MV-4-11 (cell line): ENCODE results near the gene KDM2A.
"Not testable (repeated sequence)": the region's sequence is repeated elsewhere in the genome, so short reads cannot be mapped to it uniquely, and the experiment has no call there.

Source experiments
- DNase-seq: peaks from one replicate; lab custom pipeline; 2025; lab: John Stamatoyannopoulos, UW

KDM2A gene

DNA sequence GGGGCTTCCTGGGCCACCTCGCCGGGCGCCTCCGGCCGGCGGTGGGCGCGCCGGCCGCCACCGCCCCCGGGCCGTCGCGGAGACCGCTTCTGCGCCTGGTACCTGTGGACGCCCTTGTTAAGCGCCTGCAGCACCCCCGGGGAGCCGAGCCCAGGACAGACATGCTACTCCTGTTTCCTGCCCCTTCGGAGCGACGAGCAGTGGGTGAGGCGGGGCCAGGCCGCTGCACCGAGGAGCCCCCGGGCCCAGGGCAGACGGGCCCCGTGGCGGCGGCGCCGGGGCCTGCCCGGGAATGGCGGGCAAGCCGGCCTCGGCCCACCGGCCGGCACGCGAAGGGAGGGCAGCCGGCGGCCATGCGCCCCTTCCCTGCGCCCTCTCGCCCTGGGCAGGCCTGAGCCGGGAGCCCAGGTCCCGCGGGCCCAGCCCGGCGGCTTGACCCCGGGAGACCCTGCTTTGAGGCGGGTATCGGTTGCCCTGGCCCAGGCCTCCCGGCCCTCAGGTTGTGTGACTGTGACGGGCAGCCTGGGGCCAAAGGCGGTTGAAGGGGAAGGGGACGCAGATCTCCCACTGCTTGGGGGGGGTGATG, 789 bp upstream of the KDM2A start:
- DNase-seq, result no peak

DNA sequence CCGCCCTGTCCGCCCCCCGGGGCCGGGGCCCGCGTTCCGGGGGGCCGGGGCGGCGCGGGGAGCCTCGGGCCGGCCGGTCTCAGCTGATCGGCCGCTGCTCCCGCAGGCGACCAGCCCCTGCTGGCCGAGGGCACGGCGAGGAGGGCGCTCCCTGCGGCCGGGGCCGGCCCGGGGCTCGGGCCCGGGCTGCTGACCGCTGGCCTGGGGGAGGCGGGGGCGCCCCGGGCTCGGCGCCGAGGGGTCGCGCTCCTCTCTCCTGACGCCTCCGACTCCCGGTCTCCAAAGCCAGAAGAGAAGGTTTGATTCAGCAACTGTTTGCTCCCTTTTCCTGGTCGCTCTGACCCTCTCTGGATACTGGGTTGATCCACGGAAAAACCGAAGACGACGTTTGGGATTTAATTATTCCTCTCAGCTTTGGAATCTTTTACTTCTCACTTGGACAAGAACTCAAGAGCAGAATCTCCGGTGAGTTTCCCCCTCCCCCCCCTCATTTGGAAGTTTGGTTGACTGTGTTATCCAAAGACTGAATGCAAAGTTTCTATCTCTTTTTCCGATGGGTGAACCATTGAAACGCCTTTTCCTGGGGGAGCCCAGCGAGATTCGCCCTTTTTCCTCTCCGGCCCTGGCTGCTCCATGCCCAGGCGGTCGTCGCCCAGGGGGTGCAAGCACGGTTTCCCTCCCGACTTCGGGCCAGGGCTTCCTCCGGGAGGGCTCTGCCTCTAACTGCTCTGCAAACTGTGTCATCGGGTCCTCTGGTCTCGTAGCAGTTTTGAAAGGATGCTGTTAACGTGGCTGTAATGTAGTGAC, 725 bp downstream of the KDM2A start:
- DNase-seq, result no peak

DNA sequence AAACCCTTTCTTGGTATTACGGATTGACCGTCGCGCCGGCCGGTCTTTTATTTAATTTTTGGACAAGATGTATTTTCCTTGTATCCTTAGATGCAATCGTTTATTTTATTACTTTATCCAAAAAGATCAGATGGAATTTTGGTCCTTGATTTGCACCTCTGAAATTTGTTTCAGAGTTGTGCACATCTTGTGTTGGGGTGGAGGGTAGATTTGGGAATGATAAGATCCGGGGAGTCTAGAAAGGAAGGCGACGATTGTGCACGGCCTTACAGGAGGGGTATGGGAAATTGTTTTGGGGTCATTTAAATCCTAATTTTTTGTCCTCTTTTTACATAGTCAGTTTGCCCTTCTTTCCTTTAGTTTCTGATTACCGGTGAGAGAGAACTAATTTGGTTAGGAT, 1.4 kb downstream of the KDM2A start:
- no peak for DNase-seq

DNA sequence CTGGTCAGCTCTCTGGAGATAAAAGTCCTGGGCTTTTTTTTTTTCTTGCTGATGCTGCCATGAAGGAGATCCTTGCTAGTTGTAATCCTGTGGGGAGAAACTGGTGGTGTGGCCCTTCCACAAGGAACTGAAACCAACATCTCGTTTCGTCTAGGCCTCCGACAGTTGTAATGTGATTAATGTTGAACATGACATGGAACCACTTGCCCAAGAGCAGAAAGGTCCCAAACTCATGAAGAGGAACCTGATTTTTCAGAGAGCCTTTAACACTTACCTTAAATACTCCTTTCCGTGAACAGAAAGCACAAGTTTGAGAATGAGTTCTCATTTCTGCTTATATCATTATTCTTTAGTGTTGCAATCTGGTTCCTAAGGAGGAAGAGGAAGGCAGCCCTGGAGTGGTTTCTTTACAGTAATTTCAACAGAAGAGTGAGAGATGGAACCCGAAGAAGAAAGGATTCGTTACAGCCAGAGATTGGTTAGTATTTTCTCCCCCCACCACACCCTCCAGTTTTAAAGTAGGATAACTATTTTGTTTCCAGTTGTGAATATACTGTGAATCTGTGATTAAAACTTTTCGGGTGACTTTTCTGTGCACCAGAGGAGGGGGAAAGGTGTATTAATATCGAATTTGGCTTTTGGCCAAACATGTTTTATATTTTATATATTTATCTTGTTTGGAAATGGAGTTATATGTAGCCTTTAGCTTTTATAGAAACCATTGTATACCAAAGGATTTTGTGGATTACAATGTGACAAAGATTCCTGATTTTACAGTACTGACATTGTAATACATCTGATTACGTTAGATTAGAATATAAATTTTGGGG, 2.0 kb downstream of the KDM2A start:
- peak; percentile 99 for DNase-seq

DNA sequence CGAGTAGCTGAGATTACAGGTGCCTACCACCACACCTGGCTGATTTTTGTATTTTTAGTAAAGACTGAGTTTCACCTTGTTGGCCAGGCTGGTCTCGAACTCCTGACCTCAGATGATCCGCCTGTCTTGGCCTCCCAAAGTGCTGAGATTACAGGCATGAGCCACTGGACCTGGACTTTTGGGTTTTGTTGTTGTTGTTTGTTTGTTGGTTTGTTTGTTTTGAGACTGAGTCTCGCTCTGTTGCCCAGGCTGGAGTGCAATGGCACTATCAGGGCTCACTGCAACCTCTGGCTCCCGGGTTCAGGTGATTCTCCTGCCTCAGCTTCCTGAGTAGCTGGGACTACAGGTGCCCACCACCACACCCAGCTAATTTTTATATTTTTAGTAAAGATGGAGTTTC, 4.7 kb downstream of the KDM2A start:
- not testable (repeated sequence) for DNase-seq

DNA sequence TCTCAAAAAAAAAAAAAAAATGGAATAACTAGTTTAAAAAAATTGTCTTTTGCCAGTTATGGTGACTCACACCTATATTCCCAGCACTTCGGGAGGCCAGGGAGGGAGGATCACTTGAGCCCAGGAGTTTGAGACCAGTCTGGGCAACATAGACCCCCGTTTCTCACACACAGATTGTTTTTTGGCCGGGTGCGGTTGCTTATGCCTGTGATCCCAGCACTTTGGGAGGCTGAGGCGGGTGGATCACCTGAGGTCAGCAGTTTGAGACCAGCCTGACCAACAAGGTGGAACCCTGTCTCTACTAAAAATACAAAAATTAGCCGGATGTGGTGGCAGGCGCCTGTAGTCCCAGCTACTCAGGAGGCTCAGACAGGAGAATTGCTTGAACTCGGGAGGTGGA, 7.2 kb downstream of the KDM2A start:
- DNase-seq, result not testable (repeated sequence)

DNA sequence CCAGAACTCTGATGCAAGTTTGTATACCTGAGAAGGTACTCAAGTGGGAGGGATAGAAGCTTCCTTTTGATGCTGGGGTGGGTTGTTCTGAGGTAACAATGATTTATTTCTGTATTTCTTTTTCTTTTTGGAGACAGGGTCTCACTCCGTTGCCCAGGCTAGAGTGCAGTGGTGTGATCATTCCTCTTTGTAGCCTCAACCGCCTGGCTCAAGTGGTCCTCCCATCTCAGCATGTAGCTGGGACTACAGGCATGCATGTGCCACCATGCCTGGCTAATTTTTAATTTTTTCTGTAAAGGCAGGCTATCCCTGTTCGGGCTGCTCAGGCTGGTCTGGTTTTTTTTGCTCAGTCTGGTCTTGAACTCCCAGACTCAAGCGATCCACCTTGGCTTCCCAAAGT, 7.9 kb downstream of the KDM2A start:
- DNase-seq, result no peak

DNA sequence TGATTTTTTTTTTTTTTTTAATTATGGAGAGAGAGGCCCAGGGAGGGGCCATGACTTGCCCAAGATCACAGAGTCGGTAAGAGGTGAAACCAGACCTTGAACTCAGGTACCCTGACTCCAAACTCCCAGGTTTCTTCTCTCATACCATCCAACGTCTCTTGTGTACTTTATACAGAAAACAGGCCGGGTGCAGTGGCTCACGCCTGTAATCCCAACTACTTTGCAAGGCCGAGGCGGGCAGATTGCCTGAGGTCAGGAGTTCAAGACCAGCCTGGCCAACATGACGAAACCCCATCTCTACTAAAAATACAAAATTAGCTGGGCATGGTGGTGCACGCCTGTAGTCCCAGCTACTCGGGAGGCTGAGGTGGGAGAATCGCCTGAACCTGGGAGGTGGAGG, 11.8 kb downstream of the KDM2A start:
- not testable (repeated sequence) for DNase-seq

DNA sequence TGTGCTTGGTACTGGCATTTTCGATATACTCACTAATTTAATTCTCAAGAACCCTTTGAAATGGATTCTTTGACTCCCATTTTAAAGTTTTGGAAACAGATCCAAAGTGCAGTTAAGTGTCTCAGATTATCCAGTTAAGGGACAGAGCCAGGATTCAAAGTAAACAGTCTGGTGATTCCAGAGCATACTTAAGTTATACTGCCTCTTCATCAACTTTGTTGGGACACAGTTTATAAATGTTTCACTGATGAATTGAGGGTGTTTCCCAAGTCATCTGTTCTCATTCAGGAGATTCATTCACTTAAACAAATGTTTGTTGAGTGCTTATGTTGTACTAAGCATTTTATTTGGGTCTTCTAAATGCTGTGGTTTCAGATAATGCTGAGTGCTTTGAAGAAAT, 17.1 kb downstream of the KDM2A start:
- DNase-seq, result no peak

DNA sequence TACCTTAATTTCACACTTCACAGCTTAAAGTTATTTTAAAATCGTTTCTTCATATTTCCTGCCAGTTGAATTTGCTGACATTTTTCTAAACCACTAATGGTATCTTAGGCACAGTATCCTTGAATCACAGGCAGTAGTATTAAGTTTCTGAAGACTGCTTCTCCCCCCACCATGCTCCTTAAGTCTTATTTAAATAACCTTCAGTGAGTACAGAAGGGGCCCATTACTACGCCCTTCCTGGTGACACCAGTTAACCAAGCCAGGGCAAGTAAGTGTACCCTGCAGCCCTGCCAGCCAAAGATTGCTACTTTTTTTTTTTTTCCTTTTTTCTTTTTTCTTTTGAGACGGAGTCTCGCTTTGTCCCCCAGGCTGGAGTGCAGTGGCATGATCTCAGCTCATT, 19.9 kb downstream of the KDM2A start:
- DNase-seq, result no peak

DNA sequence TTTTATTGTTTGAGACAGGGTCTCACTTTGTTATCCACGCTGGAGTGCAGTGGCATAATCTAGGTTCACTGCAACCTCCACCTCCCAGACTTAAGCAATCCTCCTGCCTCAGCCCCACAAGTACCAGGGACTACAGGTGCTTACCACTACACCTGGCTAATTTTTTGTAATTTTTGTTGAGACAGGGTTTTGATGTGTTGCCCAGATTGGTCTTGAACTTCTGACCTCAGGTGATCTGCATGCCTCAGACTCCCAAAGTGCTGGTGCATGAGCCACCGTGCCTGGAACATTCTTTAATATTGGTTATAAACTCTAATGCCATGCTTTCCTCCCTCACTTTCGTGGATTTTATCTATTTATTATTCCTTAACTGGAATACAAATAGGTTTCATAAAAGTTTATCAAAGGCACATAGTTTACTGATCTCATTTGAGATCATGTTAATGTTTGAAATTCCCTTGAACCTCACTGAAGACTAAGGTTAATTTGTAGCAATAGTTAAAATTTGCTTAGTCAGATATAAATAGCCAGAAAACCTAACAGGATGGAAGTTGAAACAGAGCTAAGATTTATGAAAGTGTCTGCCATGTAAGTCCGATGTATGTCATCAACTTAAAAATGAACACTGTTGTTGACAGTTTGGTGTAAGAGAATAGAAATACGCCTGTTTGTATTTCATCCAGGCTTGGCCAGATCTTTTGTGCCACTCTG, 27.6 kb downstream of the KDM2A start:
- no peak for DNase-seq

DNA sequence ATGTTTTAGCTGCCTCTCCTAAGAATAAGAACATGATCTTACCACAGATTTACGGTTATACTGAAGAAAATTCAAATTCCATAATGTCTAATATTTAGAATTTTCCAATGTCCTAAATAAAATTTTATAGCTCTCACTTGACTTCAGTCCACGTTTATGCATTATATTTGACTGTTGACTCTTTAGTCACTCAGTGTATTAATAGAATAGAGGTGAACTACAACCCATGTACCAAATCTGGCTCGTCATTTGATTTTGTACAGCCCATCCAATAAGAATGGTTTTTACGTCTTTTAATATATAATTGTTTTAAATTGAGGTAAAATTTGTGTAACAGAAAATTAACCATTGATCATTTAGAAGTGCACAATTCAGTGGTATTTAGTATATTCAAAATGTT, 34.9 kb downstream of the KDM2A start:
- DNase-seq, result no peak

DNA sequence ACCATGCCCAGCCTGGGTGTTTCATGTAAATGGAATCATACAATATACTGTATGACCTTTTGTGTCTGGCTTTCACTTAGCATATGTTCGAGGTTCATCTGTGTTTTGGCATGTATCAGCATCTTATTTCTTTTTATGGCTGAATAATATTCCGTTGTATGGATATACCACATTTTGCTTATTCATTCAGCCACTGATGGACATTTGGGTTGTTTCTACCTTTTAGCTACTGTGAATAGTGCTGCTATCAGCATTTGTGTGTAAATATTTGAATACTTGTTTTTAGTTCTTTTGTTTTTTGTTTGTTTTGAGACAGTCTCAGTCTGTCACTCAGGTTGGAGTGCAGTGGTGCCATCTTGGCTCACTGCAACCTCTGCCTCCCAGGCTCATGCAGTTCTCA, 35.7 kb downstream of the KDM2A start:
- no peak for DNase-seq

DNA sequence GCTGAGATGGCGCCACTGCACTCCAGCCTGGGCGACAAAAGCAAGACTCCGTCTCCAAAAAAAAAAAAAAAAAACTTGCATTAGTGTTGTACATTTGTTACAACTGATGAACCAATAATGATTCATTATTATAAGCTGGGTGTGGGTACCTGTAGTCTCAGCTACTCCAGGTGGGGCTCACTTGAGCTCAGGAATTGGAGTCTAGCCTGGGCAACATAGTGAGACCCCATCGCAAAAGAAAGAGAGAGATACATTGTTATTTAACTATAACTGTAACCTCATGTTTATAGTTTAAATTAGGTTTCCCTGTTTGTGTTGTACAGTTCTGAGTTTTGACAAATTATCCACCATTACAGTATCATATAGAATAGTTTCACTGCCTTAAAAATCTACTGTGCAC, 38.6 kb downstream of the KDM2A start:
- no peak for DNase-seq

DNA sequence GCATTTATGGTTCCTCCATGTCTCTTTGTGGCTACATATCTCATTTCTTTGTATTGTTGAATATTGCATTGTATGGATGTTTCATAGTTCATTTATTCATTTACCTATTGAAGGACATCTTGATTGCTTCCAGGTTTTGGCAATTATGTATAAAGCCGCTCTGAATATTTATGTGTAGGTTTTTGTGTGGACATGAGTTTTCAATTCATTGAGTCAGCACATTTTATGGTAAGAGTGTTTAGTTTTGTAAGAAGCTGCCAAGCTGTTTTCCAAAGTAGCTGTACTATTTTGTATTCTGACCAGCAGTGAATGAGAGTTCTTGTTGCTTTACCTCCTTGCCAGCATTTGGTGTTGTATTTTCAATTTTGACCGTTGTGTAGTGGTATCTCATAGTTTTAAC, 39.2 kb downstream of the KDM2A start:
- no peak for DNase-seq

DNA sequence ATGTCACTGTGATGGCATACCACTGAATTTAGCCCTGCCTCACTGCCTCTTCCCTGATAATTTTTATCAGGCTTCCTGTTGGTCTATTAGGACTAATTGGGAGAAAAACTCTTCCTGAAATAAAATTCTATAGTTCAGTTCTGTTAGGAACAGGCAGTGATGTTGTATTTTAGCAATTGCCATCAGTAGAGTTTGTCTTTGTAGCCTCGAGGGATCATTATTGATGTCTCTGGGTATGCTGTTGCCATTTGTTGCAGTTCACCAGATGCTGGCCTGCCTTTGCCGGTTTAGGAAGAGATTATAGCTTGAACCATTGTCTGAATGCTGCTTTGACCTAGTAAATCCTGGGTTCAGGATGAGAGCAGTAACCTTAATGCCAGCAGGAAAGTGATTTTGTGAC, 41.0 kb downstream of the KDM2A start:
- DNase-seq, result no peak

DNA sequence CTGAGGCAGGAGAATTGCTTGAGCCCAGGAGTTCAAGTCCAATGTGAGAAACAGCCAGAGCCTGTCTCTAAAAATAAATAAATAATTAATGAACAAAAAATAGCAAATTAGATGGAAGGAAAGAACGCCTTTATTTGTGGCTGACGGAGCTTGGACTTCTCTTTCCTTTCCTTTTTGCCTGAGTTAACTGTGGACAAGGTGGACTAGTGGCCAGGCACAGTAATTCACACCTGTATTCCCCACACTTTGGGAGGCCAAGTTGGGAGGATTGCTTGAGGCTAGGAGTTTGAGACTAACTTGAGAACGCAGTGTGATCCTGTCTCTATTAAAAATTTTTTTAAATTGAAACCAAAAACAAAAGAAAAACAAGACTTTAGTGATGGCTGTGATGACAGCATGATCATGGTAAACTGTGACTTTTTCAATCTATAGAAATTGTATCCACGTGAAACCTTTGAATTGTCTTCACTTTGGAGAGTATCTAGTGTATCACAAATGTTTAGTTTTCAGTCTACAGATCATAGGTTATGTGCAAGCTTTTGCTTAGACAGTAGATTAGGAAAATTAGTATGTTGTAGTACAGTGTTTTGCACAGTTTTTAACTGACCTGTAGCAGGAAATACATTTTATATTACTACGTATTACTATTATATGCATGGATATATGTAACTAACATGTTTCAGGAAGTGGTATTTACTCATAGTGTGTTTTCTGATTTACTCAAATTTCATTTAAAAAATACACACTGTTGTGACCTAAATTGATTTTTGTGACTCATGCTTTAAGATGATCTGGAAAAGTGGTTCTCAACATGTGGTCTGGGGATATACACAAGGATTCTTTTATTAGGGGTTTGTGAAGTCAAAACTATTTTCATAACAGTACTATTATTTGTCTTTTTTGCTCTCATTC, 42.1 kb downstream of the KDM2A start:
- DNase-seq, result no peak

DNA sequence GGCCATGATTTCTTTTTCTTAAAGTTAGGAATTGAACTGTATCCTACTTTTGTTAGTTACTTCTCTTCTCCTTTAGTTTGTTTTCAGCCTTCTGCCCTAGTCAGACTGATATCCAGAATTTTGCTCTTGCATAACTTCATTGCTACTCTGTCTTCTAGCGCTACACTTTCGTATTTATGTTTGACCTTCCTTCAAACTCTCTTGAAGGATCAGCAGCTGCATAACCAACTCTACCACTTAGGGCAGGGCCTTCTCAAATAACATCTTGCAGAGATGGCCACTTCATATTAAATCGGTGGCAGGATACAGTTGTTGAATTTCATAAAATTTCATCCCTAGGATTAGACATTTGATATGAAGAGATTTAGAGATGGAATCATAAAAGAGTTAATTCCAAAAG, 43.9 kb downstream of the KDM2A start:
- DNase-seq, result peak; percentile 68

DNA sequence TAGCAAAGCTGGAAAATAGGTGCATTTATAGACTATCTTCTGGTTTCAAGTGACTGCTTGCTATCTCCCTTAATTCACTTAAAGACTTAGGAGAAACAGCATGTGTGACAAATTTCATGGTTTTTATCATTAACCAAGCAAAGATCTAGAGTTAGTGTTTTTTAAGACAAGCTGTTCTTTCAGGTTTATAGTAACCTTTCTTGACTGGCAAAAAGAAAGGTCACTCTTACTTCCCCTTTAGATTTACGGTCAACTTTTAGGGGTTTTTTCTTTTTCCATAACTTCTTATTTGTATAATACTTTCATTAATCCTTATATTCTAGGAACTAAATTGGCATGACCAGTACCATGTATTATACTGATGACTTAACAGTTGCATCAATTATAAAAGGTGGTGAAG, 46.6 kb downstream of the KDM2A start:
- no peak for DNase-seq

DNA sequence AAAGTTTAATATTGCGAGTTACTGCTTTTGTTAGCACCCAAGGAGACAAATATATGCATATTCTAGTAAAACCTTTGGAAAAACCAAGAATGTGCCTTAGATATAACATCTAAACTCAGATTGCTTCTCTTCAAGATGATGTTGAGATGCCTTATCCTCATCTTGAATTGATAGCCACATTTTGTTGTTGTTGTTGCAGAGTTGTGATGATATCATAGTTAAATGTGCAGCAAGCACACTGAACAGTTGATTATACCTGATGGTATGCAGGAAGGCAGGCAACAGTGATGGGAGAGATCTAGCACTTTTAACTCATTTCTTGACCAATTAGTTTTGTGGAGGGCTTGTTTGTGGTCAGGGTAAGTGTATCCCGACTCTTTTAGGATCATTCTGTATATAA, 48.0 kb downstream of the KDM2A start:
- no peak for DNase-seq

DNA sequence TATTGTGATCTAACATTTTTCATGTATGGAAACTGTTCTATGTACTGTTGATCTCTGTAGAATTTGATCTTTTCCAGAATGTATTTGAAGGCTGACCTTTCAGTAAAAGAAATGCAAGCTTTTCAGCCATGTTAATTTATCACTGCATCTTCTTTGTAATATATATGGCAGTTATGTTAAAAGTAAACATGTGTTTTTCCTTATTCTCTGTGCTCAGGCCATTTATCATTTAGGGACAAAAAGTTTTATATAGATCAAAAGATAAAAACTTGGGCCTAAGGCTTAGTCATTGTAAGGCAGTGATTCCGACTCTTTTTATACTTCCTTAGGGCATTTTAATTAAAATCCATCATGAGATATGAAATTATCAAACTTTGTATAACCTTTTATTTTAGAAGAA, 48.7 kb downstream of the KDM2A start:
- no peak for DNase-seq
